ENCODE data around the gene TMED5. TPM values are rescaled to one million over a fixed set of nuclear protein-coding genes. Genes with fewer than 3 reads are reported as not detected.

Gene TMED5
- total RNA-seq, 2 donors from 2014 or later: 80.4 to 81.2 TPM

GRCh38 chr1:93106226-93106625 lies 74.0 kb downstream of the TMED5 start:
- H3K27ac ChIP-seq: no peak overlapping the region
- no peak overlapping the region for H3K4me3 ChIP-seq
- no peak for DNase-seq (ENCODE audit: low spot score)
- no peaks in the 10 kb centered on the region for H3K27me3 ChIP-seq
- peaks cover 0 to 7% of the 10 kb centered on the region in 2 donors for H3K9me3 ChIP-seq
- H3K36me3 ChIP-seq: no peaks in the 10 kb centered on the region
- TF ChIP-seq CTCF (IDR thresholded peaks at IDR 0.05): no peak
- H3K4me1 ChIP-seq: no peaks in the 10 kb centered on the region

- Histone ChIP-seq H3K27ac (no peak overlapping the region), H3K9me3 (peaks cover 0 to 1% of the 10 kb centered on the region in 2 donors), H3K4me3 (no peak overlapping the region), H3K4me1 (no peaks in the 10 kb centered on the region), H3K36me3 (no peaks in the 10 kb centered on the region), H3K27me3 (no peaks in the 10 kb centered on the region)
- no peak for TF ChIP-seq CTCF (IDR thresholded peaks at IDR 0.05)
- no peak for DNase-seq (ENCODE audit: low spot score)
Measured at GRCh38 chr1:93102142-93102541, 78.1 kb downstream of the TMED5 start.

Other genes starting within 250 kb of the TMED5 start
- 1 to 10 TPM; 5.9 to 7.9 TPM for gene DIPK1A, start 219.0 kb downstream of the TMED5 start, total RNA-seq
- 1 to 10 TPM; 6.2 to 6.3 TPM for gene MTF2, start 101.1 kb downstream of the TMED5 start, total RNA-seq
- 1 to 10 TPM; 5.0 to 6.9 TPM for gene CCDC18, start 311 bp upstream of the TMED5 start, total RNA-seq
- gene DR1, start 165.5 kb upstream of the TMED5 start, total RNA-seq: 10 to 100 TPM; 19.3 to 28.9 TPM

All from right atrium auricular region (tissue), 2 donors.